Measurements from ENCODE around the gene OR6K6. TPM values are rescaled to one million over a fixed set of nuclear protein-coding genes. Genes with fewer than 3 reads are reported as not detected.

The OR6K6 gene, protein sequence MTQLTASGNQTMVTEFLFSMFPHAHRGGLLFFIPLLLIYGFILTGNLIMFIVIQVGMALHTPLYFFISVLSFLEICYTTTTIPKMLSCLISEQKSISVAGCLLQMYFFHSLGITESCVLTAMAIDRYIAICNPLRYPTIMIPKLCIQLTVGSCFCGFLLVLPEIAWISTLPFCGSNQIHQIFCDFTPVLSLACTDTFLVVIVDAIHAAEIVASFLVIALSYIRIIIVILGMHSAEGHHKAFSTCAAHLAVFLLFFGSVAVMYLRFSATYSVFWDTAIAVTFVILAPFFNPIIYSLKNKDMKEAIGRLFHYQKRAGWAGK
- total RNA-seq (2022; extraction: Qiagen RNA extraction; ENCODE audit: low read depth) = not detected in 5 replicates

DNA sequence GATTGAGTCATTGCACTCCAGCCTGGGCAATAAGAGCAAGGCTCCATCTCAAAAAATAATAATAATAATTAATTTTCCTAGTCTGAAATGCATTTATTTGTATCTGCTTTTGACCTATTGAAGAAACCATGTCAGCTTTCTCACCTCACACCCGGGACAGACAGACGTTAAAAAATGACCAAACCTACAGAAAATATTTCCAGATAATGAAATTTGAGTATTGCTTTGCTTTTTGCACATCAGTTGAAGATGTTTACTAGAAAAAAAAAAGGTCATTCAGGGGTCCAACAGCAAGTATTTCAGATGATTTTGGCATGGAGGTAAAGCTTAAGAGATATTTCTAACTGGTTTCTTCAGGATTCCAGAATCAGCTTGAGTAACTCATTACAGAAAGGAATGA, at the start of gene OR6K6:
Gene OR6K6 (plus strand): TSS at position 301 of the 400 bp plus-strand sequence. CDS start 168 bp downstream, outside the sequence.

DNA sequence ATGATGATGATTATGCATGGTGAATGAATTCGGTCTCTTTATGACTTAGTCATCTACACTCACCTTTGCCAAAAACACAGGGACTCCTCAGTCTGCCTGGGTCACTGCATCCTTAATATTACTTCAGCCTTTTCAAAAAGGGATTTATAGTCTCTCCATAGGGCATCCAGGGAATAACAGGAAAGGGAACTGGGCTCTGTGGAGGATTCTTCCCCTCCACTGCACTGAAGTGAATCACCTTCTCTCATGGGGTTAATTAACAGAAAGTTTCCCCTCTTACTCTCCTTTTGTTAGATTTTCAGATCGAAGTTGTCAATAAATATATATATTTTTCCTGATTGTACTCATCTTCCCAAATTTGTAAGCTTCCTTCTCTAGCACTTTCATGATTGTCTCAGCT, 33.9 kb upstream of the OR6K6 start, which contains the start of gene OR6K3:
Gene OR6K3 (minus strand): TSS at position 101 of the 400 bp plus-strand sequence. CDS start 2,605 bp downstream, outside the sequence.

DNA sequence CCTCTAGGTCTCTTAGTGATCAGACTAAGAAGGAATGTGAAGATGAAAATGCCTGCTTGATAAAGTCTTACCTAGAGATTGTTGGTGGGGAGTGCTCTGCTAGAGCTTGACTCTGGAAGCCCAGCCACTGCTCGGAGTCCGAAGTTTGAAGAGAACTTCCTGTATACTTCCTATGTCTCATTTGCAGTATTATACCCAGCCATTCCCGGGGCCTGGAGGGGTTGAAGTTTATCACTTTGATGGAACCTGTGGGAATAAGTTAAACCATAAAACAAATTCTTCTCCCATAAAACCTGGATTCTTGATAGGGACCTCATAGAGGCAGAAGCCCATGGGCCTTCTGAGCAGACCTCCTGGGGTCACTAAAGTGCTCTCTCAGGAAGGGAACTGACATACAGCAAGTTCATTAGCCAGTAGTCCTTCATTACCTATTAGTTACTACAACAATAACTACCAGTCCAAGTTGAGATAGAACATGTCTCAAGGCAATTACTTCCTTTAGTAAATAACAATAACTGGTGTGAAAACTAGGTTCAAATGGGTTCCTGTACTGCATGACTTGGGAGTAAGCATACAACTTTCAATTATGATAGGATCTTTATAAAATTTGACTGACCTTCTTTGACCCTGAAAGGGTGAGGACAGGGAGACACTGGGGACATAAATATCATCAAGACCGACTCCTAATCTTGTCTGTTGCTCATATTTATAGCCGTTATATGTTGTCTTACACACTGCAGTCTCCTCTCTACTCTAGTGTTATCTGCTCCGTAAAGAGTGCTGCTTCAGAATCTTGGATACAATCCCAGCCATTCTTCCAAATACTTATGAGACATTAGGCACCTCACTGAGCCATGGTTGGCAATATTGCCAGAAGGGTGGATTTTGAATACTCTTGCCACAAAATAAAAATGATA, 17.7 kb downstream of the OR6K6 start, which contains the start of gene OR6N1:
Gene OR6N1 (minus strand): TSS at position 246 of the 917 bp plus-strand sequence. CDS start 5,513 bp downstream, outside the sequence.

DNA sequence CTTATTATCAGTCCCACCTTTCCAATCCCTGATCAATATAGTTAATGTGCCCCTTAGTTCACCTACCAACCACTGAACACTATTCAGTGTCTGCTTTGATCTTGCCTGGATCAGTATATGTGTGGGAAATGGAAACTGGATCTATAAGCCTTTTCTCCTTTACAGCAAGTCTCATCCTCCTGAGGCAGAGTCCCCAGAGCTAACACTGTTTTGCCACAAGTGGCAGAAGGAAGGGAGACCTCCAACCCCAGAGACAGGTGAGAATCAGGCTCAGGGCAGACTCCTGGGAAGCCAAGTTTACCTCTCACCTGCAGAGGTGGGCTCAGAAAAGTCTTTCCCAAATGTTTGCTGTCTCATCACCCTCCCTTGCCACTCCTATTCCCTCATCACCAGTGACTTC, 26.6 kb downstream of the OR6K6 start, which contains the start of gene OR6N2:
Gene OR6N2 (minus strand): TSS at position 101 of the 400 bp plus-strand sequence. CDS start 3,569 bp downstream, outside the sequence.

Other genes with a start within 250 kb of the OR6K6 start
- not detected in 5 replicates for gene OR6Y1, start 200.3 kb upstream of the OR6K6 start, total RNA-seq (2022; extraction: Qiagen RNA extraction; ENCODE audit: low read depth)
- gene OR6P1, start 184.1 kb upstream of the OR6K6 start, total RNA-seq (2022; extraction: Qiagen RNA extraction; ENCODE audit: low read depth) = not detected in 5 replicates
- not detected in 5 replicates for gene OR10X1, start 174.8 kb upstream of the OR6K6 start, total RNA-seq (2022; extraction: Qiagen RNA extraction; ENCODE audit: low read depth)
- gene OR10Z1, start 149.5 kb upstream of the OR6K6 start, total RNA-seq (2022; extraction: Qiagen RNA extraction; ENCODE audit: low read depth) = not detected in 5 replicates
- not detected in 5 replicates for gene SPTA1, start 68.0 kb upstream of the OR6K6 start, total RNA-seq (2022; extraction: Qiagen RNA extraction; ENCODE audit: low read depth)
- gene OR6K2, start 54.1 kb upstream of the OR6K6 start, total RNA-seq (2022; extraction: Qiagen RNA extraction; ENCODE audit: low read depth) = not detected in 5 replicates
- not detected in 5 replicates for gene OR6K3, start 34.0 kb upstream of the OR6K6 start, total RNA-seq (2022; extraction: Qiagen RNA extraction; ENCODE audit: low read depth)
- gene OR6N1, start 17.5 kb downstream of the OR6K6 start, total RNA-seq (2022; extraction: Qiagen RNA extraction; ENCODE audit: low read depth) = not detected in 5 replicates
- gene OR6N2, start 26.5 kb downstream of the OR6K6 start, total RNA-seq (2022; extraction: Qiagen RNA extraction; ENCODE audit: low read depth) = not detected in 5 replicates
- not detected in 5 replicates for gene MNDA, start 76.6 kb downstream of the OR6K6 start, total RNA-seq (2022; extraction: Qiagen RNA extraction; ENCODE audit: low read depth)
- not detected in 5 replicates for gene PYHIN1, start 176.8 kb downstream of the OR6K6 start, total RNA-seq (2022; extraction: Qiagen RNA extraction; ENCODE audit: low read depth)